SK-N-SH treated with all-trans-retinoic acid at 6 μM for 48 hours (cell line): ENCODE results near the gene RGS6.

Experiments
- ATAC-seq: fragments of 200-7000 bp; cut with Tn5 transposase; 3 replicates; pipeline ENCODE4 v1.9.1; 2020; ENCODE audit warnings: mild to moderate bottlenecking, moderate library complexity
- ARNTL ChIP-seq: fragments of 450-650 bp; formaldehyde crosslinking; IDR thresholded peaks from 2 replicates; pipeline ENCODE4 v1.5.0; 2020; ENCODE audit warnings: low read depth, mild to moderate bottlenecking, moderate library complexity, borderline replicate concordance
- BACH2 ChIP-seq: fragments of 250-450 bp; sonication (Bioruptor Pico); IDR thresholded peaks from 2 replicates; pipeline ENCODE4 v1.9.0; 2021; ENCODE audit warnings: mild to moderate bottlenecking, borderline replicate concordance
- CSDC2 ChIP-seq: fragments of 250-450 bp; sonication (Bioruptor Pico); IDR thresholded peaks from 2 replicates; pipeline ENCODE4 v1.5.0; 2020; ENCODE audit warnings: mild to moderate bottlenecking, moderate library complexity
- ESRRG ChIP-seq: fragments of 250-450 bp; sonication (Bioruptor Pico); IDR thresholded peaks from 2 replicates; pipeline ENCODE4 v1.6.1; 2021; ENCODE audit warnings: mild to moderate bottlenecking
- GLIS3 ChIP-seq: fragments of 250-450 bp; sonication (Bioruptor Pico); IDR thresholded peaks from 2 replicates; pipeline ENCODE4 v1.5.0; 2020; ENCODE audit warnings: mild to moderate bottlenecking, moderate library complexity
- ISL1 ChIP-seq: fragments of 250-450 bp; sonication (Bioruptor Pico); IDR thresholded peaks from 2 replicates; pipeline ENCODE4 v2.1.2; 2022; ENCODE audit warnings: mild to moderate bottlenecking, moderate library complexity
- OSR1 ChIP-seq: fragments of 250-450 bp; sonication (Bioruptor Pico); IDR thresholded peaks from 2 replicates; pipeline ENCODE4 v1.8.0; 2022; ENCODE audit warnings: moderate library complexity, mild to moderate bottlenecking, inconsistent platforms
- PPARA ChIP-seq: fragments of 250-450 bp; sonication (Bioruptor Pico); IDR thresholded peaks from 2 replicates; pipeline ENCODE4 v1.5.0; 2020; ENCODE audit warnings: mild to moderate bottlenecking, borderline replicate concordance
- RARB ChIP-seq: fragments of 250-450 bp; sonication (Bioruptor Pico); IDR thresholded peaks from 2 replicates; pipeline ENCODE4 v1.8.0; 2021; ENCODE audit warnings: mild to moderate bottlenecking, moderate library complexity
- SNAI2 ChIP-seq: fragments of 250-450 bp; sonication (Bioruptor Pico); IDR thresholded peaks from 2 replicates; pipeline ENCODE4 v1.5.0; 2020; ENCODE audit warnings: mild to moderate bottlenecking, moderate library complexity
- TOX ChIP-seq: fragments of 250-450 bp; sonication (Bioruptor Pico); IDR thresholded peaks from 2 replicates; pipeline ENCODE4 v1.8.0; 2021; ENCODE audit warnings: mild to moderate bottlenecking, moderate library complexity, borderline replicate concordance
- ZC3H10 ChIP-seq: fragments of 250-450 bp; sonication (Bioruptor Pico); IDR thresholded peaks from 2 replicates; pipeline ENCODE4 v1.5.1; 2021; ENCODE audit warnings: mild to moderate bottlenecking, moderate library complexity
- ZFP3 ChIP-seq: fragments of 250-450 bp; sonication (Bioruptor Pico); IDR thresholded peaks from 2 replicates; pipeline ENCODE4 v1.5.0; 2020; ENCODE audit warnings: mild to moderate bottlenecking, moderate library complexity
- ZFP30 ChIP-seq: fragments of 450-650 bp; formaldehyde crosslinking; IDR thresholded peaks from 2 replicates; pipeline ENCODE4 v1.5.0; 2022; ENCODE audit warnings: mild to moderate bottlenecking, moderate library complexity
- ZNF565 ChIP-seq: fragments of 450-650 bp; formaldehyde crosslinking; conservative IDR thresholded peaks from 2 replicates; pipeline ENCODE4 v1.5.0; 2020; ENCODE audit warnings: low read depth, mild to moderate bottlenecking, moderate library complexity
- ZNF70 ChIP-seq: fragments of 450-650 bp; formaldehyde crosslinking; IDR thresholded peaks from 2 replicates; pipeline ENCODE4 v1.5.0; 2020; ENCODE audit warnings: mild to moderate bottlenecking, moderate library complexity
- ZNF8 ChIP-seq: fragments of 450-650 bp; formaldehyde crosslinking; IDR thresholded peaks from 2 replicates; pipeline ENCODE4 v1.5.0; 2020; ENCODE audit warnings: mild to moderate bottlenecking, moderate library complexity
- TF ChIP-seq, protein P1 (sequence below): fragments of 250-450 bp; sonication (Bioruptor Pico); IDR thresholded peaks from 2 replicates; pipeline ENCODE4 v1.8.0; 2021; ENCODE audit warnings: low read depth, mild to moderate bottlenecking, moderate library complexity, borderline replicate concordance
- TF ChIP-seq, protein P2 (sequence below): fragments of 250-450 bp; sonication (Bioruptor Pico); IDR thresholded peaks from 2 replicates; pipeline ENCODE4 v1.5.0; 2020; ENCODE audit warnings: mild to moderate bottlenecking, moderate library complexity
- TF ChIP-seq, protein P3 (sequence below): fragments of 250-450 bp; sonication (Bioruptor Pico); IDR thresholded peaks from 2 replicates; pipeline ENCODE4 v1.8.0; 2020; ENCODE audit warnings: mild to moderate bottlenecking, moderate library complexity, borderline replicate concordance
- TF ChIP-seq, protein P4 (sequence below): fragments of 250-450 bp; sonication (Bioruptor Pico); IDR thresholded peaks from 2 replicates; pipeline ENCODE4 v1.5.1; 2020; ENCODE audit warnings: low read depth, mild to moderate bottlenecking, moderate library complexity
- TF ChIP-seq, protein P5 (sequence below): fragments of 250-450 bp; sonication (Bioruptor Pico); IDR thresholded peaks from 2 replicates; pipeline ENCODE4 v1.5.1; 2021; ENCODE audit warnings: mild to moderate bottlenecking, moderate library complexity

Gene RGS6

DNA sequence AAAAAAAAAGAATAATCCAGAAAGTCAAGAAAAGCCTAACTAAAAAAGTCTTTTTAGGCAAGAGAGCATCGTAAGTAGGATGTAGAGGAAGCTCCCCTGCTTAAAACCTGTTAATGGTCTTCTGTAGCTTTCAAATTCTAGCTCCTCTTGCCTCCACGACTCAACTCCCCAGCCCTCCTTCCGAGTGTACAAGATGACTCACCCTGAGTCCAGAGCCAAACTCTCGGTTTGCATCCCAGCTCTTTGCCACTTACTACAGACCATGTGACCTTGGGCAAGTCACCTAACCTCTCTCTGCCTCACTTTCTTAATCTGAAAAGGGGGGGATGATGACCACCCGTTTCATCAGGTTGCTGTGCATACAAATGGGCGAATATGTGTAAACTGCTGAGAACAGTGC is 501.3 kb downstream of the RGS6 start:
- peak; percentile 47; the same call in 1 of the 3 replicates for ATAC-seq
- TF ChIP-seq RARB = no peak
- TF ChIP-seq ZNF8 (CRISPR knock-in tag) = no peak
- TF ChIP-seq ESRRG (CRISPR knock-in tag) = no peak
- TF ChIP-seq SNAI2 (CRISPR knock-in tag) = no peak
- no peak for TF ChIP-seq GLIS3 (CRISPR knock-in tag)
- no peak for TF ChIP-seq ARNTL
- TF ChIP-seq ISL1 (CRISPR knock-in tag) = no peak
- TF ChIP-seq ZFP30 = no peak
- TF ChIP-seq PPARA = no peak
- TF ChIP-seq, protein P1, sequence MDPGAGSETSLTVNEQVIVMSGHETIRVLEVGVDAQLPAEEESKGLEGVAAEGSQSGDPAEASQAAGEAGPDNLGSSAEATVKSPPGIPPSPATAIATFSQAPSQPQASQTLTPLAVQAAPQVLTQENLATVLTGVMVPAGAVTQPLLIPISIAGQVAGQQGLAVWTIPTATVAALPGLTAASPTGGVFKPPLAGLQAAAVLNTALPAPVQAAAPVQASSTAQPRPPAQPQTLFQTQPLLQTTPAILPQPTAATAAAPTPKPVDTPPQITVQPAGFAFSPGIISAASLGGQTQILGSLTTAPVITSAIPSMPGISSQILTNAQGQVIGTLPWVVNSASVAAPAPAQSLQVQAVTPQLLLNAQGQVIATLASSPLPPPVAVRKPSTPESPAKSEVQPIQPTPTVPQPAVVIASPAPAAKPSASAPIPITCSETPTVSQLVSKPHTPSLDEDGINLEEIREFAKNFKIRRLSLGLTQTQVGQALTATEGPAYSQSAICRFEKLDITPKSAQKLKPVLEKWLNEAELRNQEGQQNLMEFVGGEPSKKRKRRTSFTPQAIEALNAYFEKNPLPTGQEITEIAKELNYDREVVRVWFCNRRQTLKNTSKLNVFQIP (CRISPR knock-in tag) = no peak
- TF ChIP-seq, protein P2, sequence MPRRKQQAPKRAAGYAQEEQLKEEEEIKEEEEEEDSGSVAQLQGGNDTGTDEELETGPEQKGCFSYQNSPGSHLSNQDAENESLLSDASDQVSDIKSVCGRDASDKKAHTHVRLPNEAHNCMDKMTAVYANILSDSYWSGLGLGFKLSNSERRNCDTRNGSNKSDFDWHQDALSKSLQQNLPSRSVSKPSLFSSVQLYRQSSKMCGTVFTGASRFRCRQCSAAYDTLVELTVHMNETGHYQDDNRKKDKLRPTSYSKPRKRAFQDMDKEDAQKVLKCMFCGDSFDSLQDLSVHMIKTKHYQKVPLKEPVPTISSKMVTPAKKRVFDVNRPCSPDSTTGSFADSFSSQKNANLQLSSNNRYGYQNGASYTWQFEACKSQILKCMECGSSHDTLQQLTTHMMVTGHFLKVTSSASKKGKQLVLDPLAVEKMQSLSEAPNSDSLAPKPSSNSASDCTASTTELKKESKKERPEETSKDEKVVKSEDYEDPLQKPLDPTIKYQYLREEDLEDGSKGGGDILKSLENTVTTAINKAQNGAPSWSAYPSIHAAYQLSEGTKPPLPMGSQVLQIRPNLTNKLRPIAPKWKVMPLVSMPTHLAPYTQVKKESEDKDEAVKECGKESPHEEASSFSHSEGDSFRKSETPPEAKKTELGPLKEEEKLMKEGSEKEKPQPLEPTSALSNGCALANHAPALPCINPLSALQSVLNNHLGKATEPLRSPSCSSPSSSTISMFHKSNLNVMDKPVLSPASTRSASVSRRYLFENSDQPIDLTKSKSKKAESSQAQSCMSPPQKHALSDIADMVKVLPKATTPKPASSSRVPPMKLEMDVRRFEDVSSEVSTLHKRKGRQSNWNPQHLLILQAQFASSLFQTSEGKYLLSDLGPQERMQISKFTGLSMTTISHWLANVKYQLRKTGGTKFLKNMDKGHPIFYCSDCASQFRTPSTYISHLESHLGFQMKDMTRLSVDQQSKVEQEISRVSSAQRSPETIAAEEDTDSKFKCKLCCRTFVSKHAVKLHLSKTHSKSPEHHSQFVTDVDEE (CRISPR knock-in tag) = no peak
- TF ChIP-seq ZNF70 (CRISPR knock-in tag) = no peak
- TF ChIP-seq ZC3H10 (CRISPR knock-in tag) = no peak
- no peak for TF ChIP-seq OSR1 (CRISPR knock-in tag)
- TF ChIP-seq, protein P3, sequence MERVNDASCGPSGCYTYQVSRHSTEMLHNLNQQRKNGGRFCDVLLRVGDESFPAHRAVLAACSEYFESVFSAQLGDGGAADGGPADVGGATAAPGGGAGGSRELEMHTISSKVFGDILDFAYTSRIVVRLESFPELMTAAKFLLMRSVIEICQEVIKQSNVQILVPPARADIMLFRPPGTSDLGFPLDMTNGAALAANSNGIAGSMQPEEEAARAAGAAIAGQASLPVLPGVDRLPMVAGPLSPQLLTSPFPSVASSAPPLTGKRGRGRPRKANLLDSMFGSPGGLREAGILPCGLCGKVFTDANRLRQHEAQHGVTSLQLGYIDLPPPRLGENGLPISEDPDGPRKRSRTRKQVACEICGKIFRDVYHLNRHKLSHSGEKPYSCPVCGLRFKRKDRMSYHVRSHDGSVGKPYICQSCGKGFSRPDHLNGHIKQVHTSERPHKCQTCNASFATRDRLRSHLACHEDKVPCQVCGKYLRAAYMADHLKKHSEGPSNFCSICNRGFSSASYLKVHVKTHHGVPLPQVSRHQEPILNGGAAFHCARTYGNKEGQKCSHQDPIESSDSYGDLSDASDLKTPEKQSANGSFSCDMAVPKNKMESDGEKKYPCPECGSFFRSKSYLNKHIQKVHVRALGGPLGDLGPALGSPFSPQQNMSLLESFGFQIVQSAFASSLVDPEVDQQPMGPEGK (CRISPR knock-in tag) = no peak
- no peak for TF ChIP-seq ZFP3 (CRISPR knock-in tag)
- TF ChIP-seq, protein P4, sequence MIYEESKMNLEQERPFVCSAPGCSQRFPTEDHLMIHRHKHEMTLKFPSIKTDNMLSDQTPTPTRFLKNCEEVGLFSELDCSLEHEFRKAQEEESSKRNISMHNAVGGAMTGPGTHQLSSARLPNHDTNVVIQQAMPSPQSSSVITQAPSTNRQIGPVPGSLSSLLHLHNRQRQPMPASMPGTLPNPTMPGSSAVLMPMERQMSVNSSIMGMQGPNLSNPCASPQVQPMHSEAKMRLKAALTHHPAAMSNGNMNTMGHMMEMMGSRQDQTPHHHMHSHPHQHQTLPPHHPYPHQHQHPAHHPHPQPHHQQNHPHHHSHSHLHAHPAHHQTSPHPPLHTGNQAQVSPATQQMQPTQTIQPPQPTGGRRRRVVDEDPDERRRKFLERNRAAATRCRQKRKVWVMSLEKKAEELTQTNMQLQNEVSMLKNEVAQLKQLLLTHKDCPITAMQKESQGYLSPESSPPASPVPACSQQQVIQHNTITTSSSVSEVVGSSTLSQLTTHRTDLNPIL (CRISPR knock-in tag) = no peak
- TF ChIP-seq TOX (CRISPR knock-in tag) = no peak
- no peak for TF ChIP-seq BACH2

DNA sequence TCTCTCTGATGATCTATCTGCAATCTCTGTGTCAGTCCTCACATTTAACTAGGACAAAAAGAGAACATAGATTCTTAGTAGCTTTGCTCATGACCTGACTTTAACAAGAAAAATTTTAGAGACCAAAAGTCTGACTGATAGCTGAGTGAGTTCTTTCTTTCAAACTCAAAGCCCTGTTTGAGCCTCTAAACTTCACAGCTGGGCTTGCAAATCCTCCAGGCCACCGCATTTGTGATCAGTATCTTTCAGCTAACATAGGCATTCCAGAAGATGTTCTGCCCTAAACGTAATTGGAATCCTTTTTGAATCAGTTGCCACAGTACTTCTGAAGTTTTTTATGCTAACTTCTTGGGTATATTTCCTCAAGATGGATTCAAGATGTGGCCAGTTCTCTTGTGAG is 502.6 kb downstream of the RGS6 start:
- no peak for TF ChIP-seq OSR1 (CRISPR knock-in tag)
- no peak for TF ChIP-seq ZC3H10 (CRISPR knock-in tag)
- no peak for TF ChIP-seq ZNF565
- no peak for TF ChIP-seq ZNF70 (CRISPR knock-in tag)
- TF ChIP-seq, protein P5, sequence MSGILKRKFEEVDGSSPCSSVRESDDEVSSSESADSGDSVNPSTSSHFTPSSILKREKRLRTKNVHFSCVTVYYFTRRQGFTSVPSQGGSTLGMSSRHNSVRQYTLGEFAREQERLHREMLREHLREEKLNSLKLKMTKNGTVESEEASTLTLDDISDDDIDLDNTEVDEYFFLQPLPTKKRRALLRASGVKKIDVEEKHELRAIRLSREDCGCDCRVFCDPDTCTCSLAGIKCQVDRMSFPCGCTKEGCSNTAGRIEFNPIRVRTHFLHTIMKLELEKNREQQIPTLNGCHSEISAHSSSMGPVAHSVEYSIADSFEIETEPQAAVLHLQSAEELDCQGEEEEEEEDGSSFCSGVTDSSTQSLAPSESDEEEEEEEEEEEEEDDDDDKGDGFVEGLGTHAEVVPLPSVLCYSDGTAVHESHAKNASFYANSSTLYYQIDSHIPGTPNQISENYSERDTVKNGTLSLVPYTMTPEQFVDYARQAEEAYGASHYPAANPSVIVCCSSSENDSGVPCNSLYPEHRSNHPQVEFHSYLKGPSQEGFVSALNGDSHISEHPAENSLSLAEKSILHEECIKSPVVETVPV (CRISPR knock-in tag) = no peak
- TF ChIP-seq, all 23 proteins: peak for 0
- no peak for ATAC-seq

DNA sequence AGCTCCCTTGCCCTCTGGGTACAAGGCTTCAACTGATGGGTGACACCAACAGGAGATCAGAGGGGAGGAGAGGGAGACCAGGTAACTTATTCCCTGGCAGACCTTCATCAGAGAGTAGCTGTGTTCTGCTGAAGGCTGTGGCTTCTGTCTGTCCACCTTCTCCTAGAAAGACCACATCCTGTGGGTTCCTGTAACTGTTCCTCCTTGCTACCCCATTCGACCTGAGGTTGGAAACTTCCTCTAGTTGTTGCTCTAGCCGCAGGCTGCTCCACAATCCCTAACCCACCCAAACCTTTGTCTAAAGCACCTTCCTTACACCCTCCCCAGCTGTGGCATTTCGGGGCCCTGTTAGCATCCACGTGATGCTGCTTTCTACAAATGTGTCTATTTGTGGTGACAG is 507.5 kb downstream of the RGS6 start:
- no peak for TF ChIP-seq GLIS3 (CRISPR knock-in tag)
- TF ChIP-seq TOX (CRISPR knock-in tag) = no peak
- TF ChIP-seq ZNF565 = no peak
- no peak for TF ChIP-seq CSDC2
- TF ChIP-seq BACH2 = no peak
- TF ChIP-seq OSR1 (CRISPR knock-in tag) = no peak
- TF ChIP-seq, protein P5 (CRISPR knock-in tag) = no peak
- no peak for TF ChIP-seq RARB
- no peak for TF ChIP-seq PPARA
- TF ChIP-seq, protein P3 (CRISPR knock-in tag) = no peak
- no peak for TF ChIP-seq ZC3H10 (CRISPR knock-in tag)
- TF ChIP-seq, protein P2 (CRISPR knock-in tag) = no peak
- no peak for TF ChIP-seq ARNTL
- no peak for TF ChIP-seq ISL1 (CRISPR knock-in tag)
- no peak for ATAC-seq
